Coronary artery (tissue), 2 donors: Measurements from ENCODE around the gene CMC2.

ENCODE experiments used
- DNase-seq: peaks from one replicate; pipeline ENCODE4 v3.0.0-alpha.2; 2017; ENCODE audit warnings: low spot score
- H3K27ac ChIP-seq, 2 donors: fragments of 200-600 bp; sonication (generic); one replicate each; pipeline ENCODE4 v1.5.1; 2016 to 2019
- H3K4me3 ChIP-seq: fragments of 200-600 bp; sonication (generic); 2 replicates; pipeline ENCODE4 v1.5.1; 2016; ENCODE audit warnings: mild to moderate bottlenecking, moderate library complexity
- CTCF ChIP-seq: fragments of 200-600 bp; sonication (generic); IDR thresholded peaks from one replicate; pipeline ENCODE4 v1.5.1; 2019; ENCODE audit warnings: antibody characterized with exemption

The CMC2 gene

DNA sequence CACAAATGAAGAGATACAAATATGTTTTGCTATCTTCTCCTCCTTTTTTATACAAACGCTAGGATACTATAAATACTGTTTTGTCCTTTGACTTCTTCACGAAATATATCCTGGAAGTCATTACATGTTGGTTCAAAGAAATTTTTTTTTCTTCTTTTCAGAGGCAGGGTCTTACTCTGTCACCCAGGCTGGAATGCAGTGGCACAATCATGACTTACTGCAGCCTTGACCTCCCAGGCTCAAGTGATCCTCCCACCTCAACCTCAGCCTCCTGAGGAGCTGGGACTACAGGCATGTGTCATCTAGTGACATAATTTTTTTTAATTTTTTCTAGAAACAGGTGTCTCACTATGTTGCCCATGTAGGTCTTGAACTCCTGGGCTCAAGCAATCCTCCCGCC lies 16.1 kb downstream of the CMC2 start:
- TF ChIP-seq CTCF, result no peak
- DNase-seq, result no peak
- Histone ChIP-seq H3K27ac (no peak overlapping the region), H3K4me3 (no peak overlapping the region)

- Histone ChIP-seq H3K27ac (no peak overlapping the region), H3K4me3 (no peak overlapping the region)
- DNase-seq, result no peak
- no peak for TF ChIP-seq CTCF
Measured at GRCh38 chr16:80989801-80990200, 16.9 kb downstream of the CMC2 start.

- no peak for DNase-seq
- Histone ChIP-seq H3K27ac (no peak overlapping the region), H3K4me3 (no peak overlapping the region)
- no peak for TF ChIP-seq CTCF
Measured at GRCh38 chr16:80988756-80989155, 17.9 kb downstream of the CMC2 start.

- H3K27ac ChIP-seq, result no peak overlapping the region
- TF ChIP-seq CTCF, result no peak
- no peak for DNase-seq
Measured at GRCh38 chr16:80986557-80986956, 20.1 kb downstream of the CMC2 start.

GRCh38 chr16:80985611-80986010 lies 21.1 kb downstream of the CMC2 start:
- DNase-seq, result no peak
- H3K27ac ChIP-seq, result no peak overlapping the region
- no peak for TF ChIP-seq CTCF
- H3K4me3 ChIP-seq, result no peak overlapping the region

More at GRCh38 chr16:80986557-80986956, 20.1 kb downstream of the CMC2 start:
- H3K4me3 ChIP-seq, result no peak overlapping the region

DNA sequence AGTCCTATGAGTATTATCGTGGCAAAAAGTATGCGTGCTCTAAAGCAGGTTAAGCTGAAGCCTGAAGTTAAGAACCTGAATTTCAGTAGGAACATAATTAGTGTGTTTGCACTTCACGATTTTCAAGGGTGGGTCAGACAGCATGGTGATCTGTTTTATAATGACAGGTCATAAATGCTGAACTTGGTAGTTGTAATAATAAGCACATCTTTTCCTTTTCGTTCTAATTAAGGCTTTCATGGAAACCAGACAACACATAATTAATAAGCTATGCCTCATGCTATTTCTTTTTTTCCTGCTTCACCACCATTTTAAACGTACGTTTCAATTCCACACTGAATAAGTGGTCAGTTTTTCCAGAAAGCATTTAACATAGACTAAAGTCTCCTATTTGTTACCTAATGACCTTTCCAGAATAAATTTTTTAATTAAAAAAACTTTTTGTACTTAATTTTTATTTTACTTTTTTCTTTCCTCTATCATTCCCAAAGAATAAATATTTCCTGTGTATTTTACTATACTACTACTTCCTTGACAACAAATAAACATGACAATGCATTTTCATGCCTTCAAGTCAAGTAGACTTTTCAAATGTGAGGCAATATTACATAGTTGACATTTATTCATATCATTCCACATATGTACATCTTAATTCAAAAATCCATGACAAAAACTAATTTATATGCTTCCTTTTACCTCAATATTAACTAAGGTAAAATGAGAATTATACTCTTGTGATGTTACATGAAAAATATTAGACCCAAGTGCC lies 22.4 kb downstream of the CMC2 start:
- TF ChIP-seq CTCF, result no peak
- DNase-seq, result no peak
- Histone ChIP-seq H3K4me3 (no peak overlapping the region), H3K27ac (no peak overlapping the region)

DNA sequence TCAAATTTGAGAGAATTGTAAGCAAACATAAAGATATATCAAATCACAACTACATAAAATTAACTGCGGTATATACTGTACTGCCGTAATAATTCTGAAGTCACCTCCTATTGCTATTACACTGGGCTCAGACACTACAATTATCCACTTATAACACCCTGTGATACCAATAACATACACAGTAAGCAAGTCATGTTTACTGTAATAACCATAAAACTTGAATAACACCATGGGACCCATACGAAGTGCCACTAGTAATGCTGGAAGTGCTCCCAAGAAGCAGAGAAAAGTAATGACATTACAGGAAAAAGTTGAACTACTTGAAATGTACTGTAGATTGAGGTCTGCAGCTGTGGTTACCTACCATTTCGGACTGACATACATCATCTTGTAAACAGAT lies 24.0 kb downstream of the CMC2 start:
- DNase-seq, result no peak
- Histone ChIP-seq H3K4me3 (no peak overlapping the region), H3K27ac (no peak overlapping the region)
- no peak for TF ChIP-seq CTCF
